OCI-LY7 (cell line): ENCODE results near the gene TMEM94.

Experiments
- CTCF ChIP-seq: fragments of 200-600 bp; sonication (generic); conservative IDR thresholded peaks from 2 replicates; pipeline ENCODE4 v1.5.1; 2014; ENCODE audit warnings: mild to moderate bottlenecking, antibody characterized with exemption, low read length, moderate library complexity, mixed read lengths
- EZH2phosphoT487 ChIP-seq: fragments of 200-600 bp; sonication (generic); IDR thresholded peaks from 2 replicates; pipeline ENCODE4 v1.6.1; 2018; ENCODE audit warnings: low read depth, borderline replicate concordance, mild to moderate bottlenecking, mixed run types, antibody characterized with exemption, low read length, moderate library complexity, mixed read lengths

GRCh38 chr17:75476752-75477489 is 20.5 kb downstream of the TMEM94 start:
- TF ChIP-seq CTCF (no peak), EZH2phosphoT487 (no peak)
